Measurements from ENCODE around the gene MOGAT1.
A peak's percentile ranks its signal among the peaks of the same experiment; 100 is the strongest.

Gene MOGAT1

GRCh38 chr2:222671259-222672067 is at the start of gene MOGAT1:
Gene MOGAT1, plus strand, starts transcription at chr2:222671658. Its CDS starts 128 bp downstream, at chr2:222671786.
- DNase-seq: peak; percentile 66

- DNase-seq: no peak
Observed at GRCh38 chr2:222621893-222622292, 49.6 kb upstream of the MOGAT1 start.

GRCh38 chr2:222622910-222623309 is 48.5 kb upstream of the MOGAT1 start:
- no peak for DNase-seq

- DNase-seq: no peak
Observed at GRCh38 chr2:222623756-222624309, 47.6 kb upstream of the MOGAT1 start.

GRCh38 chr2:222627764-222628163 is 43.7 kb upstream of the MOGAT1 start:
- DNase-seq: no peak

GRCh38 chr2:222635295-222635694 is 36.2 kb upstream of the MOGAT1 start:
- no peak for DNase-seq

- no peak for DNase-seq
Observed at GRCh38 chr2:222637067-222637466, 34.4 kb upstream of the MOGAT1 start.

- no peak for DNase-seq
Observed at GRCh38 chr2:222641336-222641735, 30.1 kb upstream of the MOGAT1 start.

- no peak for DNase-seq
Observed at GRCh38 chr2:222643134-222643533, 28.3 kb upstream of the MOGAT1 start.

GRCh38 chr2:222646008-222646407 is 25.4 kb upstream of the MOGAT1 start:
- DNase-seq: no peak

GRCh38 chr2:222649801-222650200 is 21.7 kb upstream of the MOGAT1 start:
- no peak for DNase-seq

- no peak for DNase-seq
Observed at GRCh38 chr2:222651718-222652418, 19.6 kb upstream of the MOGAT1 start.

GRCh38 chr2:222652491-222653255 is 18.8 kb upstream of the MOGAT1 start:
- DNase-seq: no peak

GRCh38 chr2:222653280-222653679 is 18.2 kb upstream of the MOGAT1 start:
- no peak for DNase-seq

GRCh38 chr2:222655787-222656525 is 15.5 kb upstream of the MOGAT1 start, which contains the start of gene FARSB:
Gene FARSB, minus strand, starts transcription at chr2:222656092. Its CDS starts 19 bp downstream, at chr2:222656073.
- DNase-seq: peak; percentile 98

GRCh38 chr2:222656526-222657446 is 14.7 kb upstream of the MOGAT1 start:
- peak; percentile 49 for DNase-seq

GRCh38 chr2:222663479-222663878 is 8.0 kb upstream of the MOGAT1 start:
- no peak for DNase-seq

GRCh38 chr2:222668494-222669154 is 2.8 kb upstream of the MOGAT1 start:
- no peak for DNase-seq

- DNase-seq: no peak
Observed at GRCh38 chr2:222669353-222669752, 2.1 kb upstream of the MOGAT1 start.

GRCh38 chr2:222670191-222671038 is 1.0 kb upstream of the MOGAT1 start:
- DNase-seq: no peak

All from NCI-H82 (cell line).